Stimulated activated naive CD4-positive, alpha-beta T cell (primary cell): Measurements from ENCODE around the gene PALM3.
"Not testable (repeated sequence)": the region's sequence is repeated elsewhere in the genome, so short reads cannot be mapped to it uniquely, and the experiment has no call there.

ENCODE experiments used
- DNase-seq, 6 experiments: peaks; one replicate each; lab custom pipeline; 2025; lab: John Stamatoyannopoulos, UW

PALM3 gene

DNA sequence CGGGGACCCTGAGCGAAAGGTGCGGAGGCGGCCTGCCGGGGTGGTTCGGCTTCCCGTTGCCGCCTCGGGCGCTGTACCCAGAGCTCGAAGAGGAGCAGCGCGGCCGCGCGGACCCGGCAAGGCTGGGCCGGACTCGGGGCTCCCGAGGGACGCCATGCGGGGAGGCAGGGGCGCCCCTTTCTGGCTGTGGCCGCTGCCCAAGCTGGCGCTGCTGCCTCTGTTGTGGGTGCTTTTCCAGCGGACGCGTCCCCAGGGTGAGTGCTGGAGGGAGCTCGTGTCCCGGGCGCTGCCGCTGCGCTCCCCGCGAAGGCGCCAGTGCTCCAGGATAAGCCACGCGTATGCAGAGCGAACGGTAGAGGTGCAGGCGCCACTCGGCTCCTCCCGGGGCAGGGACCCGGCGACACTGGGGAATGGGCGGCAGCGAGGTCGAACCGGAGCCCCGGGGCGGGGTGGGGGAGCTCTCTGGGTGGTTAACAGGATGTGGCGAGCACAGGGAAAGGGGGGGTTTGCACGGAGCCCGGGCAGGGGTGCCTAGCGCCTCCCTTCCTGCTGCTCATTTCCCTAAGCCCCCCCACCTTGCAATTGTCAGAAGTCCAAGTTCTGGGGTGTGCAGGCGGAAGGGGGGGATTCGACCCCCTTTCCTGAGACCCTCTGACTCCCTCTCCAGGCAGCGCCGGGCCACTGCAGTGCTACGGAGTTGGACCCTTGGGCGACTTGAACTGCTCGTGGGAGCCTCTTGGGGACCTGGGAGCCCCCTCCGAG, 30.0 kb downstream of the PALM3 start, which contains the start of gene IL27RA:
Gene IL27RA, plus strand, starts transcription at position 44 of the 762 bp plus-strand sequence. Its CDS starts 111 bp downstream, at position 155.
- DNase-seq, result peak; percentile 64 to 90 (median 80)

DNA sequence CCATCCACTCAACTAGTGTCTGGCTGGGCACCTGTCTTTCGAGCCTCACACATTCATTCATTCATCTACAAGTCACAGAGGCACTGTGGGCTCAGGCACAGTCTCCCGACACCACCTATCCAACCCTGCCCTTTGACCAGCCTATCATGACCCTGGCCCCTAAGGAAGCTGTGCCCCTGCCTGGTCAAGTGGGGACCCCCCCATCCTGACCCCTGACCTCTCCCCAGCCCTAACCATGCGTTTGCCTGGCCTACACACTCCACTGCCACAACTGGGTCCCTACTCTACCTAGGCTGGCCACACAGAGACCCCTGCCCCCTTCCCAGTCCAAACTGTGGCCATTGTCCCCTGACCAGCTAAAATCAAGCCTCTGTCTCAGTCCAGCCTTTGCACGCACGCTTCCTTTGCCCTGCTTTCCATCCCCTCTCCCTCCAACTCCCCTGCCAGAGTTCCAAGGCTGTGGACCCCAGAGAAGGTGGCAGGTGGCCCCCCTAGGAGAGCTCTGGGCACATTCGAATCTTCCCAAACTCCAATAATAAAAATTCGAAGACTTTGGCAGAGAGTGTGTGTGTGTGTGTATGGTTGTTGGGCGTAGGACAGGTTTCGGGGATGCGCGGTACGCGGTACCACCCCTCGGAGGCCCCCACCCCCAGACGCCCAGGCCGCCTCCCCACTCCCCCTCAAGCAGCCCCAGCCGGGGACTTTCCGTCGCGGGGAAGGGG, 30.7 kb downstream of the PALM3 start:
- DNase-seq, result peak in 2 of 6 experiments; percentile 80 to 81

- DNase-seq, result no peak
These were observed 33.0 kb downstream of the PALM3 start for GRCh38 chr19:14028901-14029300.

DNA sequence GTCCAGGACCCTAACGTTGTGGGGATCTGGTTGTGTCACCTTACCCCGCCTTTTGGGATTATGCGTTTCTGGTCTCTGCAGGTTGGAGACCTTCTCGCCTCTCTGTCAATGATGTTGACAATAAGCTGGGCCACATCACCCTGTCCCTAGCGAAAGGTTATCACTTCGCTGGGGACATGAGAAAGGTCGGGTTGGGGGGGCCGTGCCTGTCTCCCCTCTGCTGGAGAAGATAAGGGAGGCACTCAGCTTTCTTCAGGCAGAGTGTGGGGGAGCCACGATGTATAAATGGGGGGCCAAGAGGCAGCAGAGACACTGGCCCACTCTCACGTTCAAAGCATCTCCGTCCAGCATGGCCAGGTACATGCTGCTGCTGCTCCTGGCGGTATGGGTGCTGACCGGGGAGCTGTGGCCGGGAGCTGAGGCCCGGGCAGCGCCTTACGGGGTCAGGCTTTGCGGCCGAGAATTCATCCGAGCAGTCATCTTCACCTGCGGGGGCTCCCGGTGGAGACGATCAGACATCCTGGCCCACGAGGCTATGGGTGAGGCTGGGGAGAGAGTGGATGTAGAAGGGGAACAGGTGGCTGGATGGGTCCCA, 33.9 kb downstream of the PALM3 start, which contains the start of gene RLN3:
Gene RLN3, plus strand, starts transcription at position 293 of the 595 bp plus-strand sequence. Its CDS starts 57 bp downstream, at position 350.
- no peak for DNase-seq

DNA sequence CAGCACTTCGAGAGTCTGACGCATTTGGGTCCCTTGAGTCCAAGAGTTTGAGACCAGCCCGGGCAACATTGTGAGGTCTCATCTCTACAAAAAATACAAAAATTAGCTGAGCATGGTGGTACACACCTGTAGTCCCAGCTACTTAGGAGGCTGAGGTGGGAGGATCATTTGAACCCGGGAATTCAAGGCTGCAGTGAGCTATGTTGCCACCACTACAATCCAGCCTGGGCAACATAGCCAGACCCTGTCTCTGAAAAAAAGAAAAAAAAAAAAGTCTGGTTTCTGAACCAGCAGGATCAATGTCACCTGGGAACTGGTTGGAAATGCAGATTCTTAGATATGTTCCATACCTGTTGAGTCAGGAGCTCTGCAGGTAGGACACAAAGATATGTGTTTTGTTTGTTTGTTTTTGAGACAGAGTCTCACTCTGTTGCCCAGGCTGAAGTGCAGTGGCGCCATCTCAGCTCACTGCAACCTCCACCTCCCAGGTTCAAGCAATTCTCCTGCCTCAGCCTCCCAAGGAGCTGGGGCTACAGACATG, 35.2 kb downstream of the PALM3 start:
- not testable (repeated sequence) for DNase-seq

GRCh38 chr19:14023404-14024235, 38.3 kb downstream of the PALM3 start:
- no peak for DNase-seq

GRCh38 chr19:14022469-14022868, 39.4 kb downstream of the PALM3 start:
- DNase-seq, result no peak

DNA sequence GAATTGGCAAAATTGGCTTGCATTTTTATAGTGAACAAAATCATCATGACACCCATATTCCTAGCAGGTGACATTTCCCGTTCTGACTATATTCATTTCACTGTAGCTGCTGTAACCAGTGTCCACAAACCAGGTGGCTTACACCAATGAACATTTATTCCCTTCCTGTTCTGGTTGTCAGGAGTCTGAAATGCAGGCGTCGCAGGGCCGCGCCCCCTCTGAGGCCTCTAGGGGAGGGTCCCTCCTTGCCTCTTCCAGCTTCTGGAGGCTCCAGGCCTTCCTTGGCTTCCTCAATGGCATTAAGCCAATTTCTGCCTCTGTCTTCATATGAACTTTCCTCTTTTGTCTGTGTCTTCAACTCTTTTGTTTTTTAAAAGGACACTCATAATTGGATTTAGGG, 40.4 kb downstream of the PALM3 start:
- DNase-seq, result no peak

GRCh38 chr19:14019739-14020138, 42.1 kb downstream of the PALM3 start:
- DNase-seq, result not testable (repeated sequence)

- DNase-seq, result no peak
These were observed 42.8 kb downstream of the PALM3 start for GRCh38 chr19:14019100-14019499.

- no peak for DNase-seq
These were observed 46.3 kb downstream of the PALM3 start for GRCh38 chr19:14015524-14016035.

GRCh38 chr19:14012378-14012915, 49.4 kb downstream of the PALM3 start:
- DNase-seq, result no peak

DNA sequence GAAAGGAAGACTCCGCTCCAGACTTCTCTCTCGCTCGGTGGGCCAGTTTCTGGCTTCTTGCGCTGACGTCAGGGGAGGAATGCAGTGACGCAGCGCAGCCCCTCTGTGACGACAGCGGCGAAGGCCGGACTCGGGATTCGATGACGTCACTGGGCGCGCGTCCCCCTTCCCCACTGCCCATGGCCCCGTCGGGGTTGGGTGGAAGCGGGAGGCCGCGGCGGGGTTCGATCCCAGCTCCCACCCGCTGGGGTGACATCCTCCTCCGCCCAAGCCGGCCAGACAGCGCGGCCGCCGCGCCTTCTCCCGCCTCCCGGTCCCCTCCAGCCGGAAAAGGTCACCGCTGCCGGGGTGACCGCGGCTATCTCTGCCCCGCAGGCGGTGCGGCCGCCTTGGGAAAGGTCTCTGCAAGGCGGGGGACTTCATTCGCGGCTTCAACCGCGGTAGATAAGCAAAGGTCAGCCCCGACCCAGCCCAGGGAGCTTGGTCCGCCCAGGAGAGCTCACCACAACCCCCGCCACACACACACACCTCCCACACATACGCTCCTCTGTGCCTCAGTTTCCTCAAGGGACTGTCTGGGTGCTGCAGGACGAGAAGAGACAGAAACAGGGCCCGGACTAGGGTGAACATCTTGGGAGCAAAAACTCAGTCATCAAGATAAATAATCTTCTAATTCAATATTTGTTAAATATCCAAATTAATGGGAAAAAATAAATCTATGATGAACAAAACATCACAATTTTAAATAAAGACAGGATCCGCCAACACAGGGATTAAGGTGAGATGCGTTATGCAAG, 54.9 kb downstream of the PALM3 start:
- DNase-seq, result no peak

- DNase-seq, result peak; percentile 98 to 100 (median 100)
These were observed 55.7 kb downstream of the PALM3 start, which contains the start of gene RFX1 for GRCh38 chr19:14006085-14006765. Gene RFX1 (minus strand): TSS chr19:14006320. CDS start chr19:13993843, 12,477 bp downstream.

DNA sequence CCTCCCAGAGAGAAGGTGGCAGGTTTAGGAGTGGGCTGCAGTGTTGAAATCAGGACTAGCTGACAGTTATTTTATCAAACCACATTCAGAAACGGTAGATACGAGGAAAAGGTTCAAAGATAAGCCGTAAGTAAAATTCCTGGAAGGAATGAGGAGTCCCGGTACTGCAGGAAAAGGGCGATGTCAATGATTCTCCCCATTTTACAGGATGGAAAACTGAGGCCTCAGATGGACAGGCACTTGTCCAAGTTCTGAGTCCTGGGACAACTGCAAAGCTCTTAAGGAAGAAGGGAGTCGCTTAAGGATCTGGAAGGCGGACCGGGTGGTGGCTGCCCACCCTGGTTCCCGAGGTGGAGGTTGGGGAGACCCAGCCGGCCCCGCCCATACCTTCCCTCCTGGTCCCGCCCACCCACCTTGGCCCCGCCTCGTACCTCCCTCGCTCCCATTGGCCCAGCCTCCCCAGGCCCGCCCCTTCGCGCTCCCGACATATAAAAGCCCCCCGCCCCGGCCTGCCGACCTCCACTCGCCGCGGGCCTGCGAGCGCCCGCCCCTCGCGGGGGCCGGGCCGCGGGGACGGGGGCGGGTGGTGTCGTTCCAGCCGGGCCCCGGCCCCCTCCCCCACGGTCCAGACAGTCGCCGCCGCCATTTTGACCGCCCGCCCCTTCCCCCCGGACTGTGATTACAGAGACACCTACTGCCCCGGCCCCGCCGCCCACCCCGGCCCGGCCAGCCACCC, 56.4 kb downstream of the PALM3 start:
- peak; percentile 80 to 97 (median 92) for DNase-seq

GRCh38 chr19:14004619-14005348, 57.1 kb downstream of the PALM3 start:
- DNase-seq, result peak in 1 of 6 experiments; percentile 36
